K562 (cell line): ENCODE data around the gene NT5DC2. TPM values are rescaled to one million over a fixed set of nuclear protein-coding genes. Genes with fewer than 3 reads are reported as not detected.
A peak's percentile ranks its signal among the peaks of the same experiment; 100 is the strongest.

Experiments used
- ATAC-seq: fragments of 200-7000 bp; cut with Tn5 transposase; 3 replicates; pipeline ENCODE4 v1.9.1; 2020; ENCODE audit warnings: moderate library complexity
- BruUV-seq: library from RNA; stranded (reverse); fragments of 400-500 nt; replicated peaks from 2 replicates; lab custom pipeline; 2021; lab: Mats Ljungman, UMichigan
- CTCF ChIA-PET: fragments of 300-600 bp; formaldehyde crosslinking; extraction: SDS; loops from one replicate; lab custom pipeline; 2021; ENCODE audit warnings: low intra/inter-chr PET ratio; lab: Yijun Ruan, JAX
- POLR2A ChIA-PET: fragments of 300-600, 350-650 bp; sonication (Branson Sonifier 250); formaldehyde crosslinking; extraction: SDS; loops from one replicate; lab custom pipeline; 2021; ENCODE audit warnings: antibody characterized with exemption, inconsistent platforms; lab: Yijun Ruan, JAX
- DNase-seq, 4 experiments: peaks; one replicate each; pipeline versions ENCODE4 v3.0.0 to v3.0.0-alpha.2; 2011 to 2018; ENCODE audit warnings: low spot score in 3 of 4, mixed read lengths in 3 of 4; ENCODE audit errors: extremely low read depth in 1 of 4
- FAIRE-seq: peaks from 2 replicates; lab custom pipeline; 2011; peaks lifted over from hg19 to GRCh38; lab: Jason Lieb, UNC
- H2AFZ ChIP-seq: 2 replicates; pipeline ENCODE4 v1.6.0; 2011; ENCODE audit warnings: low read depth, low read length, control low read depth, inconsistent platforms
- H3K27ac ChIP-seq: fragments of 200-600 bp; 3 replicates; pipeline ENCODE4 v1.8.0; 2011; ENCODE audit warnings: low read depth, mild to moderate bottlenecking, control low read depth, inconsistent platforms, low read length, moderate library complexity, mixed read lengths; ENCODE audit errors: extremely low read depth
- H3K27me3 ChIP-seq, 2 experiments: fragments of 300-600 bp in 1 of 2; 2 replicates in 1 of 2; 3 replicates in 1 of 2; pipeline versions ENCODE4 v1.6.0 to v1.8.0; 2011; ENCODE audit warnings: inconsistent platforms in 2 of 2, low read length in 2 of 2, mild to moderate bottlenecking in 1 of 2, mixed read lengths in 1 of 2, moderate library complexity in 1 of 2; ENCODE audit not compliant: control insufficient read depth in 2 of 2, insufficient read depth in 2 of 2
- H3K36me3 ChIP-seq: fragments of 300-600 bp; 3 replicates; pipeline ENCODE4 v1.8.0; 2011; ENCODE audit warnings: mild to moderate bottlenecking, low read length, inconsistent platforms; ENCODE audit not compliant: control insufficient read depth, insufficient read depth
- H3K4me1 ChIP-seq, 2 experiments: fragments of 200-600 bp in 1 of 2; replicated peaks in 1 of 2; 2 replicates in 1 of 2; 3 replicates in 1 of 2; pipeline versions ENCODE4 v1.5.1 to v1.8.0; 2011; ENCODE audit warnings: inconsistent platforms in 2 of 2, low read length in 2 of 2, mild to moderate bottlenecking in 1 of 2, mixed read lengths in 1 of 2, moderate library complexity in 1 of 2; ENCODE audit not compliant: control insufficient read depth in 2 of 2, insufficient read depth in 2 of 2
- H3K4me2 ChIP-seq: 2 replicates; pipeline ENCODE4 v1.6.1; 2011; ENCODE audit warnings: low read length, control low read depth, inconsistent platforms, mixed read lengths; ENCODE audit not compliant: insufficient read depth
- H3K4me3 ChIP-seq: fragments of 200-600 bp; sonication (generic), shearing (Covaris generic); 2 replicates; pipeline ENCODE4 v1.5.1; 2016; ENCODE audit warnings: control low read depth, inconsistent platforms
- H3K79me2 ChIP-seq: fragments of 200-600 bp; 3 replicates; pipeline ENCODE4 v1.8.0; 2011; ENCODE audit warnings: low read length, inconsistent platforms; ENCODE audit not compliant: control insufficient read depth, insufficient read depth
- H3K9ac ChIP-seq, 2 experiments: 2 replicates each; pipeline versions ENCODE4 v1.6.0 to v1.6.1; 2011; ENCODE audit warnings: low read depth in 2 of 2, low read length in 2 of 2, control low read depth in 1 of 2, inconsistent platforms in 1 of 2, mild to moderate bottlenecking in 1 of 2, mixed read lengths in 1 of 2; ENCODE audit not compliant: insufficient read depth in 1 of 2
- H3K9me1 ChIP-seq: one replicate; pipeline ENCODE4 v1.6.0; 2011; ENCODE audit warnings: inconsistent platforms, mild to moderate bottlenecking, low read length, moderate library complexity; ENCODE audit not compliant: control insufficient read depth, insufficient read depth
- H3K9me3 ChIP-seq: replicated peaks from 2 replicates; pipeline ENCODE4 v1.5.1; 2011; ENCODE audit warnings: low read depth, low read length, inconsistent platforms; ENCODE audit not compliant: control insufficient read depth, insufficient read depth
- H4K20me1 ChIP-seq: replicated peaks from 2 replicates; pipeline ENCODE4 v1.6.1; 2011; ENCODE audit warnings: low read length, inconsistent platforms, mixed read lengths; ENCODE audit not compliant: control insufficient read depth, insufficient read depth
- EHMT2 ChIP-seq: fragments of 450-650 bp; IDR thresholded peaks from 2 replicates; pipeline ENCODE4 v1.6.1; 2018; ENCODE audit warnings: antibody characterized with exemption
- IFI16 ChIP-seq: fragments of 250-450 bp; sonication (Bioruptor Pico); IDR thresholded peaks from 2 replicates; pipeline ENCODE4 v2.1.2; 2022; ENCODE audit warnings: mild to moderate bottlenecking, inconsistent platforms
- MED1 ChIP-seq: sonication (generic); formaldehyde crosslinking; IDR thresholded peaks from 2 replicates; pipeline ENCODE4 v1.8.1; 2023; ENCODE audit warnings: missing genetic modification reagents, borderline replicate concordance
- NFIC ChIP-seq: fragments of 450-650 bp; IDR thresholded peaks from 2 replicates; pipeline ENCODE4 v1.6.1; 2017; ENCODE audit warnings: mild to moderate bottlenecking, inconsistent platforms
- RHOXF2B ChIP-seq: fragments of 250-450 bp; sonication (Bioruptor Pico); conservative IDR thresholded peaks from 2 replicates; pipeline ENCODE4 v1.5.1; 2021
- WGBS: fragments of 100-300 bp; shearing (Covaris generic); methylation state at CpG from one replicate; pipeline ENCODE4 v1.1.6; 2016; ENCODE audit warnings: low coverage, mixed read lengths; ENCODE audit not compliant: insufficient coverage; ENCODE audit errors: missing lambda C conversion rate; 5-methylcytosine and 5-hydroxymethylcytosine counted together
- in situ Hi-C: fragments of 300-500 bp; cut with MboI; formaldehyde crosslinking; loops from 4 replicates; pipeline ENCODE4 v1.15.0; 2018; ENCODE audit warnings: inconsistent platforms, mixed read lengths
- intact Hi-C: fragments of 100-400 bp; cut with micrococcal nuclease; formaldehyde crosslinking; loops from 2 replicates; pipeline ENCODE4 v1.14.2; 2022
- polyA plus RNA-seq, 8 experiments: library from polyadenylated mRNA; depleted of rRNA in 4 of 8; stranded (reverse) in 5 of 8; unstranded in 3 of 8; fragments of >200 nt; fragmentation: Nextera tagmentation in 2 of 8; fragmentation: Illumina TruSeq in 1 of 8; extraction: Ambion mirVana in 2 of 8; extraction: Trizol in 1 of 8; gene quantifications; 2 replicates each; pipeline versions ENCODE4 v1.2.1 to v1.2.3, GENCODE V29; 2011 to 2014; ENCODE audit warnings: inconsistent platforms in 1 of 8, missing spikeins in 1 of 8
- total RNA-seq, 7 experiments: library from RNA; depleted of rRNA in 6 of 7; stranded (reverse); fragments of >200 nt in 6 of 7; fragmentation: Illumina TruSeq in 2 of 7; extraction: Trizol in 2 of 7; gene quantifications; 2 replicates each; pipeline versions ENCODE4 v1.2.1 to v1.2.3, GENCODE V29; 2011 to 2021; ENCODE audit warnings: low replicate concordance in 1 of 7
- TF ChIP-seq, protein P1 (sequence below), 3 experiments: fragments of 200-800 bp in 1 of 3; sonication (Bioruptor generic) in 1 of 3; sonication (generic) in 1 of 3; formaldehyde crosslinking in 1 of 3; IDR thresholded peaks; 2 replicates each; pipeline versions ENCODE4 v1.6.1 to v1.8.0; 2016 to 2022; ENCODE audit warnings: mild to moderate bottlenecking in 2 of 3, missing compliant biosample characterization in 2 of 3, missing genetic modification characterization in 2 of 3, missing genetic modification reagents in 1 of 3
- TF ChIP-seq, protein P2 (sequence below), 3 experiments: IDR thresholded peaks in 2 of 3; conservative IDR thresholded peaks in 1 of 3; 2 replicates each; pipeline ENCODE4 v1.5.1; 2011 to 2012; ENCODE audit warnings: low read length in 3 of 3, mild to moderate bottlenecking in 3 of 3, control low read depth in 2 of 3, improper control_type of control experiment in 1 of 3, inconsistent platforms in 1 of 3, low read depth in 1 of 3, mixed read lengths in 1 of 3, moderate library complexity in 1 of 3; ENCODE audit not compliant: insufficient read depth in 2 of 3

The NT5DC2 gene
- total and polyA plus RNA-seq, 9 of the 15 experiments (the other 6 are each of a cell fraction or from before 2014, with no cell fraction given) = 25.6 to 168 (median 122) TPM

DNA sequence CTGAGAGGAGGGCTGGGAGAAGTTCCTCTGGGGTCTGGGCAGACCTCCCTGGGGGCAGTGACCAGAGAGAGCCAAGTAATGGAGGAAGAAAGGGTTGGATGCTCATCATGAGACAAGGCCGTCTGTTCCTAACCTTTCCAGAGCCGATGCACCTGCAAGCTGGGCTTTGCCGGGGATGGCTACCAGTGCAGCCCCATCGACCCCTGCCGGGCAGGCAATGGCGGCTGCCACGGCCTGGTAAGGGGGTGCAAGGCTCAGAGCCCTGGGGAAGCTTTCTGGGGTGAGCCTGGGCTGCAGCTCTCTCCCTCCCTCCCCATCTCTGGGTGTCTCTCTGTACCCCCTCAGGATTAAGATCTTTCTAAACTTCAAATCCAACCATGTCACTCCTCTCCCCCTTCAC is 22.1 kb downstream of the NT5DC2 start:
- no peak overlapping the region for H3K27ac ChIP-seq
- H3K27me3 ChIP-seq = peaks cover 0 to 37% of the 10 kb centered on the region in 2 experiments; a peak in 2 of 5 replicates
- H3K9me1 ChIP-seq = no peaks in the 10 kb centered on the region
- ATAC-seq = no peak
- intact Hi-C loops = no loop called here
- no peak overlapping the region for H3K9ac ChIP-seq
- POLR2A ChIA-PET = interaction anchor here (0.7 to 2.1 kb wide), 4 partner anchors 13 to 779 kb away, joined by 3 to 6 read pairs (median 4); no protein-coding TSS in a partner anchor
- H3K79me2 ChIP-seq = no peaks in the 10 kb centered on the region
- TF ChIP-seq EHMT2 = no peak
- TF ChIP-seq RHOXF2B (CRISPR knock-in tag) = no peak
- TF ChIP-seq IFI16 (CRISPR knock-in tag) = no peak
- H3K4me3 ChIP-seq = no peak overlapping the region
- H4K20me1 ChIP-seq = no peaks in the 10 kb centered on the region
- no peak for DNase-seq
- in situ Hi-C loops = no loop called here
- no peaks in the 10 kb centered on the region for H3K9me3 ChIP-seq
- WGBS = 3% methylated on average over 5 of the region's 7 CpGs
- peaks cover 0 to 36% of the 10 kb centered on the region in 2 experiments; a peak in 2 of 5 replicates for H3K4me1 ChIP-seq
- no peak overlapping the region for H3K4me2 ChIP-seq
- H2AFZ ChIP-seq = no peak overlapping the region
- no peaks in the 10 kb centered on the region for H3K36me3 ChIP-seq
- FAIRE-seq = no peak
- CTCF ChIA-PET = no interaction called here
- BruUV-seq = no TSS peak

DNA sequence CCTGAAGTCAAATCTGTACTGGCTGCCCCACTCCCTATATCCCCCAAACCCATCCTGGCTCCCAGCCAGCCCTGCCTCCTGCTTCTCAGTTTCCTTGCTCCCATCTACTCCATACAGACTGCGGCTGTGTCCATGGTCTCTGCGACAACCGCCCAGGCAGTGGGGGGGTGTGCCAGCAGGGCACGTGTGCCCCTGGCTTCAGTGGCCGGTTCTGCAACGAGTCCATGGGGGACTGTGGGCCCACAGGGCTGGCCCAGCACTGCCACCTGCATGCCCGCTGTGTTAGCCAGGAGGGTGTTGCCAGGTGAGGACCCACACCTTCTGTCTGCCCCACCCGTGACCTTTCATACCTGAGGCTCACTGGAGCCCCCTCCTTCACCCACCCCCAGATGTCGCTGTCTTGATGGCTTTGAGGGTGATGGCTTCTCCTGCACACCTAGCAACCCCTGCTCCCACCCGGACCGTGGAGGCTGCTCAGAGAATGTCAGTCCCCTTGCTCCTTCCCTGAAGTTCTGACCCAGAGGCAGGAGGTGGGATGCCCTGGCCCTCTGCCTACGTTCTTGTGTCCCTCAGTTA is 23.8 kb downstream of the NT5DC2 start:
- Histone ChIP-seq H3K9ac (no peak overlapping the region), H3K9me1 (no peaks in the 10 kb centered on the region), H3K4me2 (no peak overlapping the region), H3K4me1 (peaks cover 0 to 36% of the 10 kb centered on the region in 2 experiments; a peak in 2 of 5 replicates), H3K27ac (no peak overlapping the region), H3K27me3 (peaks cover 0 to 37% of the 10 kb centered on the region in 2 experiments; a peak in 2 of 5 replicates), H3K4me3 (no peak overlapping the region), H2AFZ (no peak overlapping the region), H4K20me1 (no peaks in the 10 kb centered on the region), H3K9me3 (no peaks in the 10 kb centered on the region), H3K36me3 (no peaks in the 10 kb centered on the region), H3K79me2 (no peaks in the 10 kb centered on the region)
- ChIA-PET CTCF (no interaction called here), POLR2A (no interaction called here)
- 15% methylated on average over 10 of the region's 12 CpGs for WGBS
- TF ChIP-seq MED1 (CRISPR knock-in tag) (no peak), NFIC (peak; percentile 48)
- TF ChIP-seq, protein P1, sequence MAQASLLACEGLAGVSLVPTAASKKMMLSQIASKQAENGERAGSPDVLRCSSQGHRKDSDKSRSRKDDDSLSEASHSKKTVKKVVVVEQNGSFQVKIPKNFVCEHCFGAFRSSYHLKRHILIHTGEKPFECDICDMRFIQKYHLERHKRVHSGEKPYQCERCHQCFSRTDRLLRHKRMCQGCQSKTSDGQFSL (CRISPR knock-in tag; IDR thresholded peaks at IDR 0.05) = peak; percentile 71
- TF ChIP-seq, protein P1 (tag; IDR thresholded peaks at IDR 0.05) = no peak
- TF ChIP-seq, protein P2, sequence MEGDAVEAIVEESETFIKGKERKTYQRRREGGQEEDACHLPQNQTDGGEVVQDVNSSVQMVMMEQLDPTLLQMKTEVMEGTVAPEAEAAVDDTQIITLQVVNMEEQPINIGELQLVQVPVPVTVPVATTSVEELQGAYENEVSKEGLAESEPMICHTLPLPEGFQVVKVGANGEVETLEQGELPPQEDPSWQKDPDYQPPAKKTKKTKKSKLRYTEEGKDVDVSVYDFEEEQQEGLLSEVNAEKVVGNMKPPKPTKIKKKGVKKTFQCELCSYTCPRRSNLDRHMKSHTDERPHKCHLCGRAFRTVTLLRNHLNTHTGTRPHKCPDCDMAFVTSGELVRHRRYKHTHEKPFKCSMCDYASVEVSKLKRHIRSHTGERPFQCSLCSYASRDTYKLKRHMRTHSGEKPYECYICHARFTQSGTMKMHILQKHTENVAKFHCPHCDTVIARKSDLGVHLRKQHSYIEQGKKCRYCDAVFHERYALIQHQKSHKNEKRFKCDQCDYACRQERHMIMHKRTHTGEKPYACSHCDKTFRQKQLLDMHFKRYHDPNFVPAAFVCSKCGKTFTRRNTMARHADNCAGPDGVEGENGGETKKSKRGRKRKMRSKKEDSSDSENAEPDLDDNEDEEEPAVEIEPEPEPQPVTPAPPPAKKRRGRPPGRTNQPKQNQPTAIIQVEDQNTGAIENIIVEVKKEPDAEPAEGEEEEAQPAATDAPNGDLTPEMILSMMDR (IDR thresholded peaks at IDR 0.05 in 2 of 3, conservative IDR thresholded peaks at IDR 0.05 in 1 of 3; ENCODE audit: insufficient read depth in 2 of 3, low read depth in 1 of 3, low read length in 3 of 3) = peak; percentile 17 to 31 (median 28); a peak in 3 of 6 replicates
- BruUV-seq = no TSS peak
- ATAC-seq (0 out of 3 replicates have a peak, but pooled peaks have one; percentile 19), FAIRE-seq (no peak), DNase-seq (no peak)
- intact Hi-C loops = no loop called here
- in situ Hi-C loops = no loop called here
